SHP77 treated with DMSO at 0.1 percent for 48 hours (cell line): ENCODE data around the gene WDR18.
A peak's percentile ranks its signal among the peaks of the same experiment; 100 is the strongest.

Source experiments
- DNase-seq: peaks from one replicate; lab custom pipeline; 2025; lab: John Stamatoyannopoulos, UW

The WDR18 gene, protein sequence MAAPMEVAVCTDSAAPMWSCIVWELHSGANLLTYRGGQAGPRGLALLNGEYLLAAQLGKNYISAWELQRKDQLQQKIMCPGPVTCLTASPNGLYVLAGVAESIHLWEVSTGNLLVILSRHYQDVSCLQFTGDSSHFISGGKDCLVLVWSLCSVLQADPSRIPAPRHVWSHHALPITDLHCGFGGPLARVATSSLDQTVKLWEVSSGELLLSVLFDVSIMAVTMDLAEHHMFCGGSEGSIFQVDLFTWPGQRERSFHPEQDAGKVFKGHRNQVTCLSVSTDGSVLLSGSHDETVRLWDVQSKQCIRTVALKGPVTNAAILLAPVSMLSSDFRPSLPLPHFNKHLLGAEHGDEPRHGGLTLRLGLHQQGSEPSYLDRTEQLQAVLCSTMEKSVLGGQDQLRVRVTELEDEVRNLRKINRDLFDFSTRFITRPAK

DNA sequence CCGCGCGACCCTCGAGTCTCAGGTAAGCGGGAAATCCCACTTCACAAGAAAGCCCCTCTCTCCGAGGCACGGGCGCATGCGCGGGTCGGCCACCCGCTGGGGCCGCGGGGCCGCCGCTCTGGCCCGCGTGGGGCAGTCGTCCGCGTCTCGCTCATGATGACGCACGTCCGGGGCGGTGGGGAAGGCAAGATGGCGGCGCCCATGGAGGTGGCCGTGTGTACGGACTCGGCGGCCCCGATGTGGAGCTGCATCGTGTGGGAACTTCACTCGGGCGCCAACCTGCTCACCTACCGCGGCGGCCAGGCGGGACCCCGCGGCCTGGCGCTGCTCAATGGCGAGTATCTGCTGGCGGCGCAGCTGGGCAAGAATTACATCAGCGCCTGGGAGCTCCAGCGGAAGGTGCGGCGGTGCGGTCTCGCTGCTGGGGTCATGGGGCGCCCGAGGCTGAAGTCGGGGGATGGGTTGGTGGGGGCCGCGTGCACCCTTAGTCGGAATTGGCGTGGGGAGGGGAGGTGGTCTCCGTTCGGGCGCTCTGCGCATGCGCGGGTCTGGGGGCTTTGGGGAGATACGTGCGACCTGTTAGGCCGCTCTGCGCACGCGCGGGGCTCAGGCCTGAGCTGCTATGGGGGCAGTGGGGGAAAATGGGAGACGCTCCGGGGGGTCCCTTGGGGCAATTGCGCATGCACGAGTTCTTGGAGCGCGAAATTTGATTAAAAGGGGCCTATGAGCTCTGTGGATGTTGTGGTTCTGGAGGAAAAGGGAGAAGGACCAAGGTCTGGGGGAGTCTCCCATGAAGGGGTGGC is at the start of gene WDR18:
TSS of gene WDR18 (plus strand) at position 181 of the 803 bp plus-strand sequence. CDS start at position 190, 9 bp downstream.
- DNase-seq, result peak; percentile 53

DNA sequence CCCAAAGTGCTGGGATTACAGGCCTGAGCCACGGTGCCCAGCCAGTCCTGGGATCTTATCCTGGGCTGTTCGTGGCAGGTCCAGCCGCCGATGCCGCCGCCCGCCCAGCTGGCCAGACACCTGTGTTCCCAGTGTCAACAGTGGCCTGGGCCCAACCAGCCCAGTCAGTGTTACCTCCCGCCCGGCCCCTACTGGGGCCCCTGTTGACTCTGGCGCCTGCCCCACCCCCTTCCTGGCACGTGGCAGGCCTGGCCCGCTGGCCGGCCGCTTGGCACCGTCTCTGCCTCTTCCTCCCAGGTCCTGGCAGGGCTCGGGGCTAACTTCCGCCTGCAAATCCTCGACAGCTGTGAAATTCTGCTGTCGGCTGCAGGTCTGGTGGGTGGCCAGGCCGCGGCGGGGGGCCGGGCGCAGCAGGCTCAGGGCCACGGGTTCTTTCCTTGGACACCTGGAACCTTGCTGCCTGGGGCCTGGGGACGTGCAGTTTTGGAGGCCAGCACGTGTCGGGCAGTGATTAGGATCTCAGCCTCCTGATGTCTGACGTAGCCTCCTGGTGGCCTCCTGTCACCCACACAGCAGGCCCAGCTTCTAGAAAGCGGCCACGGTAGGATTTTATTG is 49.2 kb upstream of the WDR18 start:
- DNase-seq, result peak; percentile 77

DNA sequence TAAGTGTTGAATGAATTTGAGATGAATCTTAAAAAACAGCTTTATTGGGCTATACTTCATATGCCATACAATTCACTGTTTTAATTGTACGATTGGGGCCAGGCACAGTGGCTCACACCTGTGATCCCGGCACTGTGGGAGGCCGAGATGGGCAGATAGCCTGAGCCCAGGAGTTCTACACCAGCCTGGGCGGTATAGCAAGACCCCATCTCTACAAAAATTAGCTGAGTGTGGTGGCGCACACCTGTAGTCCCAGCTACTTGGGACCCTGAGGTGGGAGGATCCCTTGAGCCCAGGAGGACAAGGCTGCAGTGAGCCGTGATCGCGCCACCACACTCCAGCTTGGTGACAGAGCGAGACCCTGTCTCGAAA is 48.0 kb upstream of the WDR18 start:
- no peak for DNase-seq

DNA sequence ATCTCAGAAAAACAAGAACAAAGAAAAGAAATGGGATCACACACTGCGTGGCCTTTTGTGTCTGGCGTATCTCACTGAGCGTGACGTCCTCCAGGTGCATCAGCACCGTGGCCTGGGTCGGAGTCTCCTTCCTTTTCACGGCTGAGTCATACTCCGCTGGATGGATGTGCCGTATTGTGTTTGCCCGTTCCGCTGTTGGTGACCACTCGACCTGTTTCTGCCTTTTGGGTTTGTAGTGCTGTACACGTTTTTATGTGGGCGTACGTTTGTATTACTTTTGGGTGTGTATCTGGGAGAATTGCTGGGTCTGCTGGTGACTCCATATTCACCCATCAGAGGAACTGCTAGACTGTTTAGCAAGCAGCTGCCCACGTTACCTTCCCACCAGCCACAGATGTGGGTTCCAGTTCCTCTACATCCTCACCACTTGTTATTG is 46.9 kb upstream of the WDR18 start:
- DNase-seq, result no peak

DNA sequence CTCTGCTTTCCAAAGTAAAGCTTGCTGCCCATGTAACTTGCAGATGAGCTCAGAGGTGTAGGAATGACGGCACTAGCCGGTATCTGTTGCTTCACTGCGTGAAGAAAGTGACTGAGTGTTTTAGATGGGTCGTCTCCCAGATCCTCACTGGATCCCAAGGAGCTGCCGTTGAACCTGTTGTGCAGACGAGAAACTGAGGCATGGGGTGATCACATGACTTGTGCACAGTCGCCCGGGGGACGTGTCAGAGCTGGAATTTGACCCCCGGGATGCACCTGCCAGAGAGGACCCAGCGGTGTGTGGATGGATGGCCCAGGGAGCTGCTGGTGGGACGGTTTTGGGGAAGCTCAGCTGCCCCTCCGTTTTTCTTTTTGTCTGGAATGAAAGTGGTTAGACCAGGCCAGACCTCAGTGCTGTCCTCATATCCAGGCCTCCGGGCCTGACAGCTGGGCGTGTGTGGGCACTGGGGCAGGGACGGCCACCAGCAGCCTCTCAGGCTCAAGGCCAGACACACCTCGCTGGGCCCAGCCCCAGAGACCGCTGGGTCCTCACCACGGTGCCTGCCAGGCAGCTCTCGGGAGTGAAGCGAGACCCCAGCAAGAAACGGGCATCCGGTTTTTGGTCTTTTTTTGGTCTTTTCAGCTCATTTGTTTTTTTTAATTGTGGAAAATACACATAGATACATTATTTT is 45.8 kb upstream of the WDR18 start:
- no peak for DNase-seq

DNA sequence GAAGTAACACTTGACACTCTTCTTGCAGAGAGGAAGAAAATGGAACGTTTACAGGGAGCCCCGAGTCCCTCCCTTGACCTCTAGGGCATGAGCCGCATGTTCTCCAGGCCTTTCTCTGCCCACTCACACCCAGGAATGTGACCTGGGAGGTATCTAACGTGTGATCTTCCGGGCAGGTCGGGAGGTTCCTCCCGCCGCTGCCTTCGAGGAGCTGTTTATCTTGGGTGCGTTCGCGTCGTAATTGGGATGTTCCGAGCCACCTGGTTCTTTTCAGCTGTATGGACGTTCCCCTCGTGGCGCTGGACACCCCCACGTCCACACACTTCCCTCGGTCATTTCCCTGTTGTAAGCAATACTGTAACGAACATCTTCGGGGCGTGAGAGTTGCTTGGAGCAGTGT is 44.7 kb upstream of the WDR18 start:
- no peak for DNase-seq

DNA sequence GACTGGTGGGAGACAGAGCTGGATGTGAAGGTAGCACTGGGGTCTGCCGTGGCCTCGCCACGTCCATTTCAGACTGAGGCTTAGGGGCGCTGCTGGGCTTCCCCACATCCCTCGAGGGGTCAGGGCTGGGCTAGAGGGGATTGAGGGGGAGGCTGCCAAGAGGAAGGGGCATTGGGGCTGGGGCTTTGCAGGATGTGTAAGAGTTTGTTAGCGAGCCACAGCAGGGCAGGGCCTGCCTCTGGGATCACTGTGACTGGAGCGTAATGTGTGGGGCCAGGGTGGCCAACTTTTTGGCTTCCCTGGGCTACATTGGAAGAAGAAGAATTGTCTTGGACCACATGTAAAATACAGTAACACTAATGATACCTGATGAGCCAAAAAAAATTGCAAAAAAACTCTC is 44.2 kb upstream of the WDR18 start:
- no peak for DNase-seq

DNA sequence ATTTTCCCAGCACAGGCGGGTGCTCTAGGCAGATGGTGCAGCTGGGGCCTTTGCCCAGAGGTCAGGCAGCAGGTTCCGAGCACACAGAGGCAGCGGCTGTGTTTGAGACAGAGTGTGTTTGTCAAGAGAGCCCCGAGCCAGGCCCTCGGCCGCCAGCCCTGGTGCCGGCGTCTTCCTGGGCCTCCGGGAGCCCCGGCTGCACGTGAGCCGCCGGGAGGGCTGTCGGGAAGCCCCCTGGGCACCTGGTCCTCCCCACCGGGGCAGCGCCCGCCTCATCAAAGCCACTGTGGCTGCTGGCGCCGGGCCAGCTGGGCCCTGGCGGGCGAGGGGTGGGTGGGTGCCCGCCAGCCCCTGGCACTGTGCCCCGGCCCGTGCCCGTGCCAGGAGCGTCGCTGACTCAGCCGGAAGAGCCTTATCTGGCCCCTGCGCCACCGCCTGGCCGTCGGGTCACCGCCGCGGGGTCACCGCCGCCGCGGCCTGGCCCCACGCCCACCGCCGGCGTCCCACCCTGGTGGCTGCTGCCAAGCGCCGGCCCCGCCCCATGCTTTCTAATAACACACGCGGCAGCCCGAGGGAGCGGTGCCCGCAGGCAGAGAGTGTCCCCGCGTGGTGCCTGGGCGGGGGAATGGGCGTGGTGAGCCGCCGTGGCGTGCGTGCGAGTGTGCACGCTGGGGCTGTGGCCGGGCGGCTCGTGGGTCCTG is 43.4 kb upstream of the WDR18 start:
- peak; percentile 52 for DNase-seq

DNA sequence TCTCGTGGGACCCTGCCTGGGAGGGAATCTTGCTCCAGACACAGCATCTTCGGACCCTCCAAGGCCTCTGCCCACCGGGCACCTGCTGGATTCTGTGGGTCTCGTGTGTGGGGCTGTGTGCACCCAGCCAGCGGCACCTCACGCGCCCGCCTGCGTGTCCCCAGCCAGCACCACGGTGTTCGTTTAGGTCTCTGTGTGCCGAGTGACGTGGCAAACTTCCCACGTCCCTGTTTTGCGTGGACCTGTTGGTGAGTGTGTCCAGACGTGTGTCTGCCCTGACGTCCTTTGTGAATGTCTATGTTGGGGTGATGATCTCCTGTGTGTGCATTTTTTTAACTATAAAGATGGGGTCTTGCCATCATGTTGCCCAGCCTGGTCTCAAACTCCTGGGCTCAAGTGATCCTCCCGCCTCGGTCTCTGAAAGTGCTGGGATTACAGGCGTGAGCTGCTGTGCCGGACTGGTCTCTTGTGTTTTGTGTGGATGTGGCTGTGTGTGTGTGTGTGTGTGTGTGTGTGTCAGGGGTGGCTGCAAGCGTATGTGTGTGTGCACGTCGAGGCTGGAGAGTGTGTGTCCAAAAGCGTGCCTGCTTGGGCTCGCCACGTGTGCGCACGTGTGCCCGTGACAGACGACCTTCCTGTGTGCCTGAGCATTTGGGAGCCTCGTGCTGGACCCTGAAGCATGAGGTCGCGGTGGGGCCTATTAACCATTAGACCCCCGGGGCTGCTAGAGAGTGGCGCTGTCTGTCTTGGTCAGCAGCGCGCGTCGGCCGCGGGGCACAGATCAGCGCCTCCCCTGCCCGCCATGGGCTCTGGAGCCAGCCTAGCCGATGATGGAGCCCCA is 42.6 kb upstream of the WDR18 start:
- no peak for DNase-seq

DNA sequence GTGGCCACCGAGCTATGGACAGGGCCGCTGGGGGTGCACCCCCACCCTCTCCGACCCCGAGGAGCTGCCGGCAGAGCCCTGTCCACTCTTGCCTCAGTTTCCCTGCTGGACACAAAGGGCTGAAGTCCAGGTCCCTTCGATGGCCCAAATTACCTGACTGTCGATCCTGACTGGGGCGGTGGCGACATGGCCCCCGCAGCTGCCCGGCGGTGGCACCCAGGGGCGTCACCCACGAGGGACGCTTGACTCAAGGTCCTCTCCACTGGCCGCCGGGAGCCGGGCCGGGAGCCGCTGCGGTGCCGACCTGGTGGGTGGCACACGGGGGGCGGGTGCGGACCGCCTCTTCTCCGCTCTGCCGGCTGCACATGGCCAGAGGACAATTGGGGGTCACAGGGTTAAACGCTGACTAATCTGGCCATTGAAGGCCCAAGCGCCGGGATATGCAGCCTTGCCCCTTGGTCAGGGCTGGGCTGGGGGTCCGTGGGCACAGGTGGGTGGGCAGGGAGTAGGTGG is 42.0 kb upstream of the WDR18 start:
- DNase-seq, result no peak

DNA sequence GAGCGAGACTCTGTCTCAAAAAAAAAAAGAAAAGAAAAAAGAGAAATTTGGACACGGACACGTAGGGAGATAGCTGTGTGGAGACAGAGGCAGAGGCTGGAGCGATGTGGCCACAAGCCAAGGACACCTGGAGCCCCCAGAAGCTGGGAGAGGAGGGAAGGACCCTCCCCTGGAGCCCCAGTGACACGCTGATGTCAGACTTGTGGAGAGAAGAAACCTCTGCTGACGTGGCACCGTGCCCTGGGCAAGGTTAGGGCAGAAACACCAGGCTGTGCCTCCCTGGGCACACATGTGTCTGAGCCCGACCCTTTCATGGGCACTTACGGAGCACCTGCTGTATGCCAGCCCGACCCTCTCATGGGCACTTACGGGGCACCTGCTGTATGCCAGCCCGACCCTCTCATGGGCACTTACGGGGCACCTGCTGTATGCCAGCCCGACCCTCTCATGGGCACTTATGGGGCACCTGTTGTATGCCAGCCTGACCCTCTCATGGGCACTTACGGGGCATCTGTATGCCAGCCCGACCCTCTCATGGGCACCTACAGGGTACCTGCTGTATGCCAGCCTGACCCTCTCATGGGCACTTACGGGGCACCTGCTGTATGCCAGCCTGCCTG is 40.5 kb upstream of the WDR18 start:
- no peak for DNase-seq

DNA sequence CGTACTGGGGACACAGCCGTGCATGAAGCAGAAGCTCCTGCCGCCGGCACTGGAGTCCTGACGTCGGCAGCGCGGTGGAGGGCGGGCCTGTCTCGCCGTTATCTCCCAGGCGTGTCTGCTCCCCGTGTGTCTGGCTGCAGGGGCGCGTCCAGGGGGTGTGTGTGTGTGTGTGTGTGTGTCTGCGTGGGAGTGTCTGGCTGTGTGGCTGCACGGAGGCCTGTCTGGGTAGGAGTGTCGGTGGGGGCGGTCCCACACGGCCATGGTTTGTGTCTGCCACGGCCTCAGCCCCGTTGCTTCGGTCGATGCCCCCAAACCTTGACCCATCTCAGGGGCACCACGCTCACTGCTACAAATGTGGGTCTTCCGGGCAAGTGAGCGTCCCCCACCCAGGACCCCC is 40.0 kb upstream of the WDR18 start:
- no peak for DNase-seq

DNA sequence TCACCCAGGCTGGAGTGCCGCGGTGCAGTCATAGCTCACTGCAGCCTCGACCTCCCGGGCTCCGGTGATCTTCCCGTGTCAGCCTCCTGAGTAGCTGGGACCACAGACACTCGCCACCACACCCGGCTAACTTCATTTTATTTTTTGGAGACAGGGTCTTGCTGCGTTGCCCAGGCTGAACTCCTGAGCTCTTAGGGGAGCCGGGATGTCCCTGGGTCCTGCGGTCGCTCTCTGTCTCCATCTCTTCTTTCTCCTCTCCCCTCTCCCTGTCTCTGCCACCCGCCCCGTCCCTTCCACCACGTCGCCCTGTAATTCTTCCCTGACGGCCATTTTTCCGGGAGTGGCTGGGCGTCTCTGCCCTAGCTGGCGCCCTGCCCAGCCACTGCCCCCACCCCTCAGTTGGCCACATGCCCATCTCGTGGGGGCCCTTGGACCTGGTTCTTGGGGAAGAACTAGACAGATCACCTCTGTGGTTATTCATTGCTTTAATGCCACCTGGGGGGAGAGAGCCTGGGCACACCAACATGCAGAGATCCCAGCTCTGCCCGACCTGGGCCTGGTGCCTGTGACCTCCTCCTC is 39.4 kb upstream of the WDR18 start:
- no peak for DNase-seq

DNA sequence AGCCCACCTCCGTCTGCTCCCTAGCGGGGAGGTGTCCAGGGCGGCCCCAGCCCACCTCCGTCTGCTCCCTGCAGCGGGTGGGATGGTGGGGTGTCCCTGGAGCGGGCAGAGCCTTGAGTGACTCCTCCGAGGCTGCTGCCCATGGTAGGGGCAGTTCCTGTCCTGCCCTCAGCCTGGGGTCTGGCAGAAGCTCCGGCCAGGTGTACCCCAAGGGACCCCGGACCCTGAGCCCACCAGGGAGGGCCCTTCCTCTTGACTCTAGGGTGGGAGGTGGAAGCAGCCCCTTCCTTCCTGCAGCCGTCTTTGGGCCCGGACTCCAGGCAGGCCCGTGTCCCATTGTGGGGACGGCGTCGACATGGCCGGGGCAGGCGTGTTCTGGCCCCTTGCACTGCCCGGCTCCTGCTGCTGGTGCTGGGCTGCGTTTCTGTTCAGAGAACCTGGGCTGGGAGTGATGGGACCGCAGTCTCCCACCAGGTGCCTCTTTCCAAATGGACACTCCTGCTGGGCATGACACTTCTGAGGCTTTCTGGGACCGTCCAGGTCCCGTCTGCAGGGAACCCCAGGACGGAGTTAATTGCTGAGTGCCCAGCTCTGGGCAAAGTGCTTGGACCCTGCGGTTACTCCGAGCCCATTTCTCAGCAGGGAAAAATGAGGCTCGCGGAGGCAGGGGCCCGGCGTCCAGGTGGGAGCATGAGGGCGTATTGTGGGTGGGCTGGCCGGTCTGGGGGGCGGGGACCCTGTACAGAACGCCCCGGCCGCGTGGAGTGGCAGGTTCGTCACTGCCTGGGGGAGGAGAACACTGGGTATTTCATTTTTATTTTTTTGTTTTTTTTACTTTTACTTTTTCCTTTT is 38.5 kb upstream of the WDR18 start:
- DNase-seq, result no peak

DNA sequence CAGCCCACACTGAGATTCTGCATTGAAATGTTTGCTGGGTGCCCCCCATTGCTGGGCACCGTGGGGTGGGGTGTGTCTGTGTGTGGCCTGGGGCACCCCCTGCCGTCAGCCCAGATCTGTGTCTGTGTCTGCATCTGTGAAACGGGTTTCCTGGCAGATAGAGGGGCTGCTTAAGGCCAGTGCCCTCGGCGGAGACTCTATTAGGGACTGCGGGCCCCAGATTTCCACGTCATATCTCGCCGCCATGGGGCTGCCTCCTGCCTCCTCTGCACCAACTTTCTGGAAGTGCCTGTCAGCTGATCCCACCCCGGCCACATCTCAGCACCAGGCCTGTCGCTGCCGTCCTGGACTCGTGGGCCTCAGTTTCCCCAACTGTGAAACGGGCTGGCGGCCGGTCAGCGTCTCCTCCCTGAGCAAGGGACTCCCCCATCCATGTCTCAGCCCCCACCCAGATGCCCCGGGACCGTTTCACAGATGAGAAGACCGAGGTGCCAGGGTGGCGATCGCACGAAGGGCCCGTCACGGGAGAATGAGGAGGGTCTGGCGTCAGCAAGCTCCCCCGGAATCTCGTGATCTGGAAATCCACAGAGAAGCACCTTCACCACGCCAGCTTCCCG is 36.9 kb upstream of the WDR18 start:
- DNase-seq, result no peak

DNA sequence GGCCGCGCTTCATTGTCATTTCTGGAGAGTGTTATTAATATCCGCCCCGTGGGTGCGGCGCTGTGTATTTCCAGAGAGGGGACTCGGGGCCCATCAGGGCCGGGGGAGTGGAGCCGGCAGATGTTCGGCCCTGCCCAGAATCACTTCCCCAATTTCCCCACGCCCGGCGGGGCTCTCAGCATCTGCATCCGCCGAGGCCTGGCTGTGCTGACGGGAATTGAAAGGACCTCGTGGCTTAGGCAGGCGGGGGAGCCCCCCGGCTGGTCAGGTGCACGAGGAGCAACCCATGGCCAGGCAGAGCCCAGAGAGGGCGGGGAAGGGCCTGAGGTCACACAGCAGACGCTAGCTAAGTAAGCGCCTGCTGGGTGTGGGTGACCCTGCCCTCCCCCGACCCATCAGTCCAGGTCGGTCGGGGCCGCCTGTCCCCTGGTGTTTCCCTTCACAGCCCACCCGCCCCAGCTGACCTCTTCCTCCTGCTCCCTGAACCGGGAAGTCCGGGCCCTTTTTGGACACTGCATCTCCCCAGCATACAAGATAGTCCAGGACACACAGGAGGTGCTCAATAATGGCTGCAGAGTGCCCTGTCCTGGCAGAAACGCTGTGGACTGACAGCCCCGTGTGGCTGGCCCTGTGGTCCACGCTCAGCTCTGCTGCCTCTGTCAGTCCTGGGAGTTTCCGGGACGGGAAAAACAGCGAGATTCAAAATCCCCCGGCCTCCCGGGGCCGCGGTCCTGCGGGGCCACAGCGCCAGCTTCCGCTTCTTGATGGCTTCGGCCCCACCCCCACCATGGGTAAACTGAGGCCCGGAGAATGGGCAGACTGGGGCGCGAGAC is 36.2 kb upstream of the WDR18 start:
- DNase-seq, result no peak

DNA sequence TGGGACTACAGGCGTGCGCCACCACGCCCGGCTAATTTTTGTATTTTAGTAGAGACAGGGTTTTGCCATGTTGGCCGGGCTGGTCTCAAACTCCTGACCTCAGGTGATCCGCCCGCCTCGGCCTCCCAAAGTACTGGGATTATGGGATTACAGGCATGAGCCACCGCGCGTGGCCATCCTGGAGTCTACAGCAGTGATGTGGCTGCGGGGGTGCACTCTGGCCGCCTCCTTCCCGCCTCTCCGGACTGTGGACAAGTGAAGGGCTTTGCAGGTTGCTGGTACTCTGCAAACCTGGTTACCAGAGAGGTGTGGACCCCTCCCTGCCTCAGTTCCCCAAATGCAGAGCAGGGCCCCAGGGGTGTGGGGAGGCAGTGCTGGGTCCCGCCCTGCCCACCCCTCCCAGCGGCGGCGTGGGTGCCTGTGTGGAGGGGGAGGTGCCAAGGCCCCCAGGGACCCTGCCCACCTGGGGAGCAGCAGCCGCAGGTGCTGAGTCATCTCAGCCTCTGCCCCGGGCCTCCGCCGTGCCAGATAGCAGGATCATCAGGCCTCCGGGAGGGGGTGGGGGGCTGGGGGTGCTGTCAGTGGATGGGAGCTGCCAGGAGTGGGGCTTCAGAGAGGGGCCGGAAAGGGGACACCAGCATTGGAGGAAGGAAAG is 35.2 kb upstream of the WDR18 start:
- DNase-seq, result no peak
